HG03469 (cell line): Measurements from ENCODE around the gene TAS2R3.
A peak's percentile ranks its signal among the peaks of the same experiment; 100 is the strongest.
"Not testable (repeated sequence)": the region's sequence is repeated elsewhere in the genome, so short reads cannot be mapped to it uniquely, and the experiment has no call there.

Source experiments
- ATAC-seq: cut with Tn5 transposase; IDR thresholded peaks from one replicate; pipeline ENCODE4 v1.9.1; 2021; ENCODE audit warnings: mild to moderate bottlenecking, moderate library complexity, moderate number of reproducible peaks; ENCODE audit not compliant: unreplicated experiment

The TAS2R3 gene, protein sequence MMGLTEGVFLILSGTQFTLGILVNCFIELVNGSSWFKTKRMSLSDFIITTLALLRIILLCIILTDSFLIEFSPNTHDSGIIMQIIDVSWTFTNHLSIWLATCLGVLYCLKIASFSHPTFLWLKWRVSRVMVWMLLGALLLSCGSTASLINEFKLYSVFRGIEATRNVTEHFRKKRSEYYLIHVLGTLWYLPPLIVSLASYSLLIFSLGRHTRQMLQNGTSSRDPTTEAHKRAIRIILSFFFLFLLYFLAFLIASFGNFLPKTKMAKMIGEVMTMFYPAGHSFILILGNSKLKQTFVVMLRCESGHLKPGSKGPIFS

DNA sequence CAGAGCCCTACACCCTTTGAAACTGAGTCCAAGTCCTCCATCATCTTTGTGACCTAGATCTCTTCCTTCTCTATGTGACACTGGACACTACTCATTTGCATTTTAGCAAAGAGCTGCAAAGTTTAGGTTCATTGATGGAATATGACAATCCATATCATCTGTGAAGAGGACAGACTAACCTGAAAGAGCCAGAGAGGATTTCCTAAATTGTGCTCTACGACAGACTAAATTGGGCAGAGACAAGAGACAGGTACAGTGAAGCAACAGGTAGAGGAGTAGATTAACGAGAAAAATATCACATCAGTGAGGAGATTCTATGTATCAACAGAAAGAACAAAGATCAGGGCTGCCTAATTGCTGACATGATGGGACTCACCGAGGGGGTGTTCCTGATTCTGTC, at the start of gene TAS2R3:
TAS2R3 (plus strand) TSS at position 301 of the 400 bp plus-strand sequence; CDS start at position 363, 62 bp downstream.
- no peak for ATAC-seq

DNA sequence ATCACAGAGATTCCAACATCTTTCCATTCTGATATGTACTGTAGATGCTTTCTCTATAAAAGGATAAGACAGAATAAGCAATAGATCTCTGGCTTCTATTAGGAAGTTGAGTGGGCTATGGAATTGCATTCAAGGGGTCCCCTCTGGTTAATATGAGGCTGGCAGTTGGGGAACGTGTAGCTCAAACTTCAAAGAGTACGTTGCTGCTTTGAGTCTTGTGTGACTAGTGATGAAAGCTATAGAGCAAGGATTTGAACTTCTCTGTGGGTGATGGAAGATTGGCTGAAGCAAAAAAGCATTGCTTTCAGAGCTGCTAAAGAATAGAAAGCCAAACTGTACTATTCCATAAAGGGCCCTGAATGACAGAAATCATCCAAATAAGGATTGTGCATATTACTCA, 49.3 kb upstream of the TAS2R3 start:
- no peak for ATAC-seq

DNA sequence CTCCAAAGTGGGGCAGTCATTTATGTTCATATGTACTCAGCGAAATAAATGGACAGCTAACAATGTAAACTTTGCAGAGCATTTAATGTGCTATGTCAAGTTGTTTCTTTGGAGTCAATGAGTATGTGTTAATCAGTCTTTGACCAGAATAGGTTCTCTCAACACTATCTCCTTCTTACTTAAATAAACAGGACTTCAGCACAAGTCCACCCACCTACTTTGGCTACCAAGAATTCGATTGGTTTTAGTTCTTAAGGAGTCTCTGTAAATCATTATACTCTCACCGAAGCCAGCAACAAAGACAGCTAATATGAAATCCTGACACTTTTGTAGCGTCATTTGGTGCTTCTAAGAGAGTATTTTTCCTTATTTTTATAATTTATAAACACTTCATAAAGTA, 48.9 kb upstream of the TAS2R3 start:
- no peak for ATAC-seq

DNA sequence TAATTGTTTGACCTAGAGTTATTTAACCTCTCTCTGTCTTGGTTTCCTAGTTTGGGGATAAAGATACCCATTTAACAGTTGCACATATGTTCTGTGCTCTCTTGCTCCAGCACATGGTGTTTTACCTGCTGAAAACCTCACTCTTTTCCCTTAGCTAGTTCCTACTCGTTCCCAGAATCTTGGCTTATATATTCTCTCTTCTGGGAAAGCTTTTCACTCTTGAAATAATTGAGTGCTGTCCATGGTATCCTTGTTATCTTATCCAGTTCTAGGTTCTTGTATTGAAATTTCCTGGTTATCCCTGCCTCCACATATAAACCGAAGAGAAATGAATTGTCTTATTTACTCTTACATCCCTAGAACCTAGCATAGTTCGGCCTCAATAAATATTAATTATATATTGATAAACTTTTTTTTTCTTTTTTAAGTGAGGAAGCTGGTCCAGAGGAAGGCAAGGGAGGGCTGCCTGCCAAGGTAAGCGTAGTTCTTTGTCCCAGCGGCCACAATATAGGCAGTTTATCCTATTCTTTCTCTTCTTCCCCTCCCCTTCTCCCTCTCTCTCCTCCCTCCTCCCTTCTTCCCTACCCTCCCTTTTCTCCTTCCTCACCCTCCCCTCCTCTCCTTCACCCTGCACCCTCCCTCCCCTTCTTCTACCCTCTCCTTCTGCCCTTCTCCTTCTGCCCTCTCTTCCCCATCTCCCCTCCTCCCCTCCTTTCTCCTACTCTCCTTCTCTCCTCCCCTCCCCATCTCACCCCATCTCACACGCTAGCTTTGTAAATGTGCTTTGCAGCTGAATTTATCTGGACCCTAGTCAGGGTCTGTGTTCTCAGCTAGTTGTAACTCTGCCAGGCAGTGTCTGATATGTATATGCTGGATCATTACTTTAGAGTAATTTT, 47.9 kb upstream of the TAS2R3 start:
- no peak for ATAC-seq

DNA sequence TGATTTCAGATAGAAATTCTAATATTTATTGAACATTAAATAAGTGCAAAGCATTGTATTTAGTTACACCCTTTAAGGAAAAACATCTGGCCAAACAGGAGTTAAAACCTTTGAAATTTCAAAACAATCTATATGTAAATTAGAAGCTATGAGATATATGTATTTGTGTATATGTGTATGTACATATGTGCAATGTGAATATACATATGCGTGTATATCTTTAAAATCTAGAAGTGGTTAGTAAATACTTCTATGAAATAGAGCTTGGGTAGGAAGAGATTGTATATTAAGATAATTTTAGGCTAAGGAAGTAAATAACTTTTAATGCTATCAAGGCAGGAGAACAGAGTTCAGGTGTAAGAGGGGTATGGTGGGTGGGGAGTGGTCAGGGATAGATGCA, 46.4 kb upstream of the TAS2R3 start:
- ATAC-seq: no peak

DNA sequence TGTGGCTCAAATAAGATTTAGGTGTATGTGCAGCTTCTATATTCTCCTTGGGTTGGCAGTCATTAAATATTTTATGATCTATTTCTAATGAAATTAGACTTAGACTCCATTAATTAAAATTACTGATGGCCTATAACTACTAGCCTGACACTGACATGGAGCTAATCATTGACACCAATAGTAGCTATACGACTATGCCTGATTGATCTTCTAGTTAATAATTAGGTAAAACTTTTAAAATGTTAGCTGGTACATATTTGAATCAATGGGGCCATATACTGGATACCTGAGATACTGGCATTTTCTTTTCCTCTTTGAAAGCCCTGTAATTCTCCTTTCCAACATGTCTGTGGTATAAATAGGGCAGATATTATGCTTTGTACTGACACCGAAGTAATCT, 41.4 kb upstream of the TAS2R3 start:
- ATAC-seq: no peak

DNA sequence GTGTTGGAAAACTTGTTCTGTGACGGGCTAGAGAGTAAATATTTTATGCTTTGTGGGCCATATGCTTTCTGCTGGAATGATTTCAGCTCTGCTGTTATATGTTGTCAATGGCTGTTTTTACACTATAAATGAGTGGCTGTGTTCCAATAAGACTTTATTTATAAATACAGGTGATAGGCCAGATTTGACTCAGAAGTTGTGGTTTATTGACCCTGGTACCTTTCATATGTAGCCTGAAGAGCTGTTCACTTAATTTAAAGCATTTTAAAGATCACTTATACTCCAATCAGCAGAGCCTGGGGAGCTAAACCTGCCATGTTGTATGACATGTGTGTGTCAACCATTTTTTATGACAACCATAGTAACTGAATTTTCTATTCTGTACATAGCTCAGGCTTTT, 34.9 kb upstream of the TAS2R3 start:
- no peak for ATAC-seq

DNA sequence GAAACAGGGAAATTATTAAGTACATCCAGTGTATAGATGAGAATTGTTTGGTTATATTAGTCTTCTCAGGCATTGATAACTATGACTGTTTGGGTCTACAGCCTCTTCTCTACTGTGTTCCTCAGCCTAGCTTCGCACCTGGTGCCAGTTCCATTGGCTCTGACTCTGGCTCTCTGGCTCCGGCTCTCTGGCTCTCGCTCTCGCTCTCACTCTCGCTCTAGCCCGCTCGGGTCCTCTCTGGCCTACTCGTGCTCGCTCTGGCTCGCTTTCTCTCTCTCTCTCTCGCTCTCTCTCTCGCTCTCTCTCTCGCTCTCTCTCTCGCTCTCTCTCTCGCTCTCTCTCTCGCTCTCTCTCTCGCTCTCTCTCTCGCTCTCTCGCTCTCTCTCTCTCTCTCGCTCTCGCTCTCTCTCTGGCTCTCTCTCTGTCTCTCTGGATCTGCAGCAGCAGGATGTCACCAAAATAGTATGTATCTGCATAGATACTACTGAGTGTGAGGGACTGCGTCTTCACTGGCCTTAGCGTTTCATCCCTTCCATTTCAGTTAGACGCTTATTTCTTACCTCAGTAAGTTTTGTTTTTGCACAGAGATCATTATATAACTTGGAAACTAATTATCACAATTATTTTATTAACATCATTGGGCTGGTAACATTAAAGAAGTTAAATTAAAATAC, 32.3 kb upstream of the TAS2R3 start:
- no peak for ATAC-seq

DNA sequence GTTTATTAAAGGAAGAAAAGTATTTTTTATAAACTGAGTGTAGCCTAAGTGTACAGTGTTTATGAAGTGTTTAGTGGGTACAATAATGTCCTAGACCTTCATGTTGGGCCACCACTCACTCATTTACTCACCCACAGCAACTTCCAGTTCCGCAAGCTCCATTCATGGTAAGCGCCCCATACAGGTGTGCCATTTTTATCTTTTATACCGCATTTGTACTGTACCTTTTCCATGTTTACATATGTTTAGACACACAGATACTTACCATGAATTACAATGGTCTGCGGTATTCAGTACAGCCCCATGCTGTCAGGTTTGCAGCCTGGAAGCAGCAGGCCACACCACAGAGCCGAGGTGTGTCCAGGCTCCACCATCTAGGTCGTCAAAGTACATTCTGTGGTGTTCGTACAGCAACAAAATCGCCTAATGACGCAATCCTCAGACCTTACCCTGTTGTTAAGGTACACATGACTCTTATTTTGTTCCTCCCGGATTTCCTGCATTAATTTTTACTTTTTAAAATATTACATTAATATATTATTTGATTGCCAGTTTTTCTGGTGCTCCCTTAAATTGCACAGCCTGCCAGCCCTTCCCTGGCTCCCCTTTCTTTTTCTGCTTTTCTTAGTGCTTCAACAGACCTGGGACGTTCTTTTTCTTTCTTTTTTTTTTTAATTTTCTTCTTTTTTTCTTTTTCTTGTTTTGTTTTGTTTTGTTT, 26.6 kb upstream of the TAS2R3 start:
- ATAC-seq: no peak

DNA sequence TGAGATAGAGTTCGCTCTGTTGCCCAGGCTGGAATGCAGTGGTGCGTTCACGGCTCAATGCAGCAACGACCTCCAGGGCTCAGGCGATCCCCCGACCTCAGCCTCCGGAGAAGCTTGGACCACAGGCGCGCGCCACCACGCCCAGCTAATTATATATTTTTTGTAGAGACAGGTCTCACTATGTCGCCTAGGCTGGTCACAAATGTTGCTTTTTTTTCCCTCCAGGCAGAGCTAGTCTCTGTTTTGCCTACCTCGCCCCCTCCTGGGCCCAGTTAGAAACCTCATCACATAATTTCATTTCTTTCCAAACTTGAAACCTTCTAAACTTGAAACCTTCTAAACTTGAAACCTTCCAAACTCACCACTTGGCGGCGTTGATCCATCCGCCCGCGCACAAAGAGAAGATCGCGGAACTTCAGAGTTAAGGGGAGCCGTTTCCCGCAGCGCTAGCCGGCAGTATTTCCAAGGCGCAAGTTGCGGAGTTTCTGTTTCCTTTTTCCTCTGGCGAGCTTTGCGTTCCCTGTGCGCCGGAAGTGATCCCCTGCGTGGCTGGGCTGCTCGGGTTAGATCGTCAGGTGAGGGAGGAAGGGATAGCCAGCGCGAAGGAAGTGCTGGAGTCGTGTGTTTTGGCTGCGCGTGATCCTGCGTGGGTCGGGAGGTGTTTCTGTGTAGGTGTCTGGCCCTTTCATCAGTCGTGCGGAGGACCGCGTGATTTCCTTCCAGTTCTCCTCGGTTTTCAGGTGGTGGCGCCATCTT, 25.9 kb upstream of the TAS2R3 start, which contains the start of gene SSBP1:
SSBP1 (plus strand) TSS at position 523 of the 756 bp plus-strand sequence. CDS start 809 bp downstream, outside the sequence.
- peak; percentile 82 for ATAC-seq

DNA sequence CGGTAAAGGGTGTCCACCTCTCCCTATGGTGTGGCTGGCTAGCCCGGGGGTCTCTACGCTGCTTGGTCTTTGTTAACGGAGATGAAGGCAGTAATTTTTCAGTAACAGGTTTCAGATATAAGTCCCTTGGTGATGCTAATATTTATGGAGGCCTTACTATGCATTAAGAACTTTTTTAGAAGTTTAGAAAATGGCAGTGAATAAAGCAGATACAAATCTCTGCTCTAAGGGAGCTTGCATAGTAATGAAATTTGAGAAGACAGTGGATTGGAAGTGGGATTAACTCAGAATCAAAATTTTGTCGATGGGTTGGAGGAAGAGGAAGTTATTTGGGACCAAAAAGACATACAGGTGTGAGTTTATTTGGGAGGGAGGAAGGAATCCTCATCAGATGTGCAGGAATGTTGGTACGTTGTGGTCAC, 25.3 kb upstream of the TAS2R3 start:
- ATAC-seq: no peak

DNA sequence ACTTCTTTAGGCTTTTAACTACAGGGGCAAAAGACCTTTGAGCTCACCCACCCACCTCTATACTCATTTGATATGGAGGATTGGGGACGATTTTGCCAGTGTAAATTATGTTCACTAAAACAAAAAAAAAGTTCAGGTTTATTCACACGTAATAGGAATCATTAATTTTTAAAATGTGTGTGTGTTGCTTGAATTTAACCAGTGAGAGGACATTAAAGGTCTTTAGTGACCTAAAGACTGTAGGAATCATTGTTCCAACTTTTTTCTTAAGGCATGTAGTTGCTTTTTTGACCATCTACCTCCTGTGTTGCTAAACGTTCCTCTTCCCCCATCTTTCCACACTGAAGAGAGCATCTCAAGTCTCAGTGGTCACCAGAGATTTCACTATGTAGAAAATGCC, 24.6 kb upstream of the TAS2R3 start:
- ATAC-seq: no peak

DNA sequence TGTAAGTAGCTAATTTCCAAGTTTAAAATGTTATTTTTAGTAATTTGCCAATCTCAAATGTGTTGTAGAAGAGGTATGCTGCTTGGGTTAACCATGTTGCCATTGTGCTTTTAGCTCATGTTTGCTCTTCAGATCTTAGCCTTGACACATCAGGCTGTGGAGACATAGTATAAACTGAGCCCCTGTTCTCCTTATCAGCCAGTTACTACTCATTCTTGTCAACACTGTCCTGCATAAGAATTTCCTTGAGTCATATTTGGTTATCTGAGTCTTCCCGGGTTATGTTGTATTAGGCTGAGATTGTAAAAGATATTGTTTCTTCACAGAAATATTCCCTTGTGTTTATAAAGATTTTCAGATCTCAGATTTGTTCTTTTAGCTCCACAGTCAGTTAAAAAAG, 21.7 kb upstream of the TAS2R3 start:
- no peak for ATAC-seq

DNA sequence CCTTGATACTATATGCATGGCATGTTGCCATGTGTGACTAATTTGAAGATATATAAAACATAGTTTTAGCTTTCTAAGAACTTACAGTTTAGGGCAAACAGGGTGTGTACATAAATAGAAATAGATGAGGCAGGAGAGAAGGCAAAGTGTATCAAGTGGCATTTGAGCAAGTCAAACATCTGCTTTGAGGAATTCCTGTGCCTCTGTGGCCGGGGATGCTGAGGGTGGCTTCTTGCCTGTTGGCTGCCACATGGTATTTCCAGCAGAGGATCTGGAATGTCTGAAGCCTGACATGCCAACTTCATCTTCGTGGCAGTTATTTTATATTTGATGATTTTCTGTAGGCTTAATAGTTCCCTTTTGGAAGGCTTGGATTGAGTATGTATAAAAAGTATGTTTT, 19.8 kb upstream of the TAS2R3 start:
- no peak for ATAC-seq

DNA sequence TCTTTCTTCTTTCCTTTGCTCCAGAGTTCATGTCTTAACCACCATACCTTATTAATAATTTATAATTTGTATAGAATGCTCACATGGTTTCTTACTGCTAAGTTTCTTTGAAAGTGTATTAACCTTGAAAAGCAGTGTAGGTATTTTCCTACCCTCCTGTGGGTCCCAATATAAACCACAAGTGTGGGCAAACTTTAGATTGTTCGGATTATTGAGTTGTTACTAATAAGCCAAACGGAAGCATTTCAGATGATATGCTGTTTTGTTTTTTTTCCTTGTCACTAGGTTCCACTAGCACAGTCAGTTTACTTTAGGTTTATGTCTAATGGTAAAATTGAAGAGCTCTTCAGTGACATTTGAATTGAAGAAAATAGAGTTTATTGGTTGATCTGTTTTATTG, 15.5 kb upstream of the TAS2R3 start:
- ATAC-seq: no peak

DNA sequence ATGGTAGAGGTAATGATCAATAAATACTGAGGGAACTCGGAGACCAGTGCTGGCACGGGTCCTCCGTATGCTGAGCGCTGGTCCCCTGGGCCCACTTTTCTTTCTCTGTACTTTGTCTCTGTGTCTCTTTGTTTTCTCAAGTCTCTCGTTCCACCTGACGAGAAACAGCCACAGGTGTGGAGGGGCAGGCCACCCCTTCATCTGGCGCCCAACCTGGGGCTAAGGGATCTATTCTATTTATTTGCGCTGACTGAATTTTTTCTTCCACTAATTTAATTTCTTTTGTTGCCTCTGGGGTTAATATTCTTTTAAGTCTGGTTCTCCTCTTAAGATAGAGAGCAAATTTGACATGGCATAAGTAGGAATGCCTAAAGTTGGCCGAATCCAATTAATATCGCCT, 12.0 kb upstream of the TAS2R3 start:
- ATAC-seq: not testable (repeated sequence)

DNA sequence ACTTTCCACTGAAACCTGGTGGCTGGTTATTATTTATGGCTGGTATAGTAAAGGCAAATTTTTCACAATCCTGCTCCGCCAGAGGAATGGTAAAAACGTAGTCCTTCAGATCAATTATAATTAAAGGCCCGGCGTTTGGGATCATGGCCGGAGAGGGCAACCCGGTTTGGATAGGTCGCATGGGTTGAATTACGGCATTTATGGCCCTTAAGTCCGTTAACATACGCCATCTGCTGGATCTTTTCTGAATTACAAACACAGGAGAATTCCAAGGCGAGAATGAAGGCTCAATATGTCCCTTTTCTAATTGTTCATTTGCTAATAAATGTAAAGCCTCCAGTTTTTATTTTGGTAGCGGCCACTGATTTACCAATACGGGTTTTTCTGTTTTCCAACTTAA, 11.3 kb upstream of the TAS2R3 start:
- ATAC-seq: no peak

DNA sequence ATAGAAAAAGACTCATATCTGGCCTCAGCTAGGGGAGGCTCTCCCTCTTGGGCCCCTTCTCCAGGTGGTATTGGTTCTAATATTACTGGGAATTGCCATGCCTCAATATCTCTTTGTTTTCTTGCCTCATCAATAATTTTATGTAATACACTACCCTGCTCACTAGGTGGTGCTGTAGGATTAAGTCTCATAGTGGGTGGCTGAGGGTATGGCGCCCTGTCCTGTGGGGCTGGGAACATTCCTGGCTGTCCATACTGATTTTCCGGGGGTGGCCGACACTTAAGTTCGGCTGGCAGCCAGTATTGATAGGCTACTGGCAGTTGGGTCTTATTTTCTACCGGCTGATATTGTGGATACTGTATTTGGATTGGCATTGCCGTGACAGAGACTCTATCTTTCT, 9.0 kb upstream of the TAS2R3 start:
- no peak for ATAC-seq

DNA sequence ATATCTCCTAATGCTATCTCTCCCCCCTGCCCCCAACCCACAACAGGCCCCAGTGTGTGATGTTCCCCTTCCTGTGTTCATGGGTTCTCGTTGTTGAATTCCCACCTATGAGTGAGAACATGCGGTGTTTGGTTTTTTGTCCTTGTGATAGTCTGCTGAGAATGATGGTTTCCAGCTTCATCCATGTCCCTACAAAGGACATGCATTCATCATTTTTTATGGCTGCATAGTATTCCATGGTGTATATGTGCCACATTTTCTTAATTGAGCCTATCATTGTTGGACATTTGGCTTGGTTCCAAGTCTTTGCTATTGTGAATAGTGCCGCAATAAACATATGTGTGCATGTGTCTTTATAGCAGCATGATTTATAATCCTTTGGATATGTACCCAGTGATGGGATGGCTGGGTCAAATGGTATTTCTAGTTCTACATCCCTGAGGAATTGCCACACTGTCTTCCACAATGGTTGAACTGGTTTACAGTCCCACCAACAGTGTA, 6.2 kb downstream of the TAS2R3 start:
- not testable (repeated sequence) for ATAC-seq

DNA sequence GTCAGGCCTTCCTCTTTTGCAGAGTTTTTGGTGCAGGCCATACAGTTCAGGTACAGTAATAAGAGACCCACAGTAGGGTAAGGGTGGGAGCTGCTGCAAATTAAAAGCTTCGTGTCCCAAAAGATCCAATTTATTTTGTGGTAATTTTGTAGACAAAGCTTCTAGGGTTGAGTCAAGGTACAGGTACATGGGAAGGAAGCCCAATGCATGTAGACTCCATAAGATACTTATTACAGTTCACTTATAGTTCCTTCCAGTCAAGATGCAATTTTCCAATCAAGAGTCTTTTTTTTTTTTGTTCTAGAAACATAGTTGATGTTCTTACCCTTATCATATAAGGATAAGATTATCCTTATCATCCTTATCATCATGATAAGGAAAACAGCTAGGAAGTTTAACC, 12.5 kb downstream of the TAS2R3 start, which contains the start of gene TAS2R4:
TAS2R4 (plus strand) TSS at position 301 of the 400 bp plus-strand sequence. CDS start 1,815 bp downstream, outside the sequence.
- no peak for ATAC-seq
